Measurements from ENCODE around the gene NSMCE4A. TPM values are rescaled to one million over a fixed set of nuclear protein-coding genes. Genes with fewer than 3 reads are reported as not detected.

NSMCE4A gene
- total and polyA plus RNA-seq, 9 of the 15 experiments (the other 6 are each of a cell fraction or from before 2014, with no cell fraction given) = 8.4 to 88.5 (median 46.4) TPM

DNA sequence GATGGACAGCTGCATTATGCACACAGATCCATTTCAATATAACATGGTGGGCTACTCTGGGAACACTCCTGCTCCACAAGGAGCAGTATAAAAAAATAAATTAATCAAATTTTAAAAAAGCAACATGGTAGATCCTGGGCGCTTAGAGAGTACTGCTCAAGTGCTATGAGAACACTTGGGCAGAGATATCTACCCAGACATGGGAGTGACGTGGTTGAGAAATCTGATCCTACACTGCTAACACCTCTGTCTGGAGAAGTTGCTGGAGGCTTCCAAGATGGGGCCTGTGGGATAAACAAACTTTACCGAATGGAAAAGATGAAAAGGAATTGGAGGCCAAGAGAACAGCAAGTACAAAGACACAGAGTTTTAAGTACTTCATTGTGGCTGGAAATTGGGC, 9.0 kb downstream of the NSMCE4A start (continued):
- TF ChIP-seq ZNF507 (tag; conservative IDR thresholded peaks at IDR 0.05) = no peak

DNA sequence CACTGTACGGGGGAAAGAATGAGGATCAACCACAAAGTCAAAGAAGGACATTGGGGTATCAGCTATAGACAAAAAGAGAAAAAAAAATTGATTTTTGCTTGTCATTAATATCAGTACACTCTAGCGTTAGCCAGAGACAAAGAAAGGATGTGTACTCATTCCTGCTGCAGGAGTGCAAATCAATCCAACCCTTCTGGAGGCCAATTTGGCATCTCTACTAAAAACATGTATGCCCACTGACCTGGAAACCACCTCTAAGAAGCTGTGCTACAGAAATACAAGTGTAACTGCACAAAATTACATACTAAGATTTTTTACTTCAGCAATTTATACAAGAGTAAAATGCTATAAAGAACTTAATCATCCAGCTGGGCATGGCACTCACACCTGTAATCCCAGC, 13.6 kb downstream of the NSMCE4A start:
- Histone ChIP-seq H3K27me3 (ENCODE audit: control insufficient read depth in 2 of 2, insufficient read depth in 2 of 2, low read length in 2 of 2) (no peaks in the 10 kb centered on the region), H3K9me1 (ENCODE audit: control insufficient read depth, insufficient read depth, low read length) (no peaks in the 10 kb centered on the region), H2AFZ (ENCODE audit: low read depth, low read length) (no peak overlapping the region), H3K79me2 (ENCODE audit: control insufficient read depth, insufficient read depth, low read length) (no peaks in the 10 kb centered on the region), H3K27ac (ENCODE audit: extremely low read depth, low read depth, low read length) (no peak overlapping the region), H3K4me2 (ENCODE audit: insufficient read depth, low read length) (no peak overlapping the region), H3K9me3 (replicated peaks; ENCODE audit: control insufficient read depth, insufficient read depth, low read depth, low read length) (no peaks in the 10 kb centered on the region), H4K20me1 (replicated peaks; ENCODE audit: control insufficient read depth, insufficient read depth, low read length) (no peaks in the 10 kb centered on the region), H3K4me3 (no peak overlapping the region), H3K9ac (ENCODE audit: insufficient read depth in 1 of 2, low read depth in 2 of 2, low read length in 2 of 2) (no peak overlapping the region), H3K4me1 (replicated peaks in 1 of 2; ENCODE audit: control insufficient read depth in 2 of 2, insufficient read depth in 2 of 2, low read length in 2 of 2) (no peaks in the 10 kb centered on the region), H3K36me3 (ENCODE audit: control insufficient read depth, insufficient read depth, low read length) (peaks cover 36% of the 10 kb centered on the region; the same call in 2 of the 3 replicates)
- CTCF ChIA-PET (ENCODE audit: low intra/inter-chr PET ratio) = no interaction called here
- in situ Hi-C loops (cut with MboI) = no loop called here
- POLR2A ChIA-PET = no interaction called here
- no peak for ATAC-seq
- no peak for DNase-seq (ENCODE audit: extremely low read depth in 1 of 4, low spot score in 3 of 4)
- 100% methylated on average over 2 of the region's 2 CpGs for WGBS (ENCODE audit: insufficient coverage, low coverage, missing lambda C conversion rate)
- FAIRE-seq = no peak
- intact Hi-C loops (cut with micrococcal nuclease) = no loop called here
- BruUV-seq (replicated peaks) = no TSS peak
- TF ChIP-seq, protein P1, sequence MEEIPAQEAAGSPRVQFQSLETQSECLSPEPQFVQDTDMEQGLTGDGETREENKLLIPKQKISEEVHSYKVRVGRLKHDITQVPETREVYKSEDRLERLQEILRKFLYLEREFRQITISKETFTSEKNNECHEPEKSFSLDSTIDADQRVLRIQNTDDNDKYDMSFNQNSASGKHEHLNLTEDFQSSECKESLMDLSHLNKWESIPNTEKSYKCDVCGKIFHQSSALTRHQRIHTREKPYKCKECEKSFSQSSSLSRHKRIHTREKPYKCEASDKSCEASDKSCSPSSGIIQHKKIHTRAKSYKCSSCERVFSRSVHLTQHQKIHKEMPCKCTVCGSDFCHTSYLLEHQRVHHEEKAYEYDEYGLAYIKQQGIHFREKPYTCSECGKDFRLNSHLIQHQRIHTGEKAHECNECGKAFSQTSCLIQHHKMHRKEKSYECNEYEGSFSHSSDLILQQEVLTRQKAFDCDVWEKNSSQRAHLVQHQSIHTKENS (CRISPR knock-in tag; IDR thresholded peaks at IDR 0.05) = no peak
- TF ChIP-seq, protein P2, sequence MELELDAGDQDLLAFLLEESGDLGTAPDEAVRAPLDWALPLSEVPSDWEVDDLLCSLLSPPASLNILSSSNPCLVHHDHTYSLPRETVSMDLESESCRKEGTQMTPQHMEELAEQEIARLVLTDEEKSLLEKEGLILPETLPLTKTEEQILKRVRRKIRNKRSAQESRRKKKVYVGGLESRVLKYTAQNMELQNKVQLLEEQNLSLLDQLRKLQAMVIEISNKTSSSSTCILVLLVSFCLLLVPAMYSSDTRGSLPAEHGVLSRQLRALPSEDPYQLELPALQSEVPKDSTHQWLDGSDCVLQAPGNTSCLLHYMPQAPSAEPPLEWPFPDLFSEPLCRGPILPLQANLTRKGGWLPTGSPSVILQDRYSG (tag; conservative IDR thresholded peaks at IDR 0.05; ENCODE audit: low read depth) = no peak
- TF ChIP-seq ZNF212 (CRISPR knock-in tag; IDR thresholded peaks at IDR 0.05) (no peak), TRIM24 (IDR thresholded peaks at IDR 0.05) (no peak), KDM4B (IDR thresholded peaks at IDR 0.05; ENCODE audit: borderline replicate concordance in 2 of 2, low read depth in 1 of 2) (no peak), ZNF274 (IDR thresholded peaks at IDR 0.05; ENCODE audit: borderline replicate concordance, low read depth, low read length) (no peak), EGR1 (conservative IDR thresholded peaks at IDR 0.05) (no peak), TARDBP (IDR thresholded peaks at IDR 0.05) (no peak), GATA2 (CRISPR knock-in tag; IDR thresholded peaks at IDR 0.05) (no peak), ZNF316 (IDR thresholded peaks at IDR 0.05) (no peak), HNRNPH1 (optimal IDR thresholded peaks at IDR 0.05; ENCODE audit: low read depth, low read length) (no peak)
- TF ChIP-seq, protein P3, sequence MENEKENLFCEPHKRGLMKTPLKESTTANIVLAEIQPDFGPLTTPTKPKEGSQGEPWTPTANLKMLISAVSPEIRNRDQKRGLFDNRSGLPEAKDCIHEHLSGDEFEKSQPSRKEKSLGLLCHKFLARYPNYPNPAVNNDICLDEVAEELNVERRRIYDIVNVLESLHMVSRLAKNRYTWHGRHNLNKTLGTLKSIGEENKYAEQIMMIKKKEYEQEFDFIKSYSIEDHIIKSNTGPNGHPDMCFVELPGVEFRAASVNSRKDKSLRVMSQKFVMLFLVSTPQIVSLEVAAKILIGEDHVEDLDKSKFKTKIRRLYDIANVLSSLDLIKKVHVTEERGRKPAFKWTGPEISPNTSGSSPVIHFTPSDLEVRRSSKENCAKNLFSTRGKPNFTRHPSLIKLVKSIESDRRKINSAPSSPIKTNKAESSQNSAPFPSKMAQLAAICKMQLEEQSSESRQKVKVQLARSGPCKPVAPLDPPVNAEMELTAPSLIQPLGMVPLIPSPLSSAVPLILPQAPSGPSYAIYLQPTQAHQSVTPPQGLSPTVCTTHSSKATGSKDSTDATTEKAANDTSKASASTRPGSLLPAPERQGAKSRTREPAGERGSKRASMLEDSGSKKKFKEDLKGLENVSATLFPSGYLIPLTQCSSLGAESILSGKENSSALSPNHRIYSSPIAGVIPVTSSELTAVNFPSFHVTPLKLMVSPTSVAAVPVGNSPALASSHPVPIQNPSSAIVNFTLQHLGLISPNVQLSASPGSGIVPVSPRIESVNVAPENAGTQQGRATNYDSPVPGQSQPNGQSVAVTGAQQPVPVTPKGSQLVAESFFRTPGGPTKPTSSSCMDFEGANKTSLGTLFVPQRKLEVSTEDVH (IDR thresholded peaks at IDR 0.05; ENCODE audit: low read depth, partially characterized antibody) = no peak
- TF ChIP-seq, protein P4, sequence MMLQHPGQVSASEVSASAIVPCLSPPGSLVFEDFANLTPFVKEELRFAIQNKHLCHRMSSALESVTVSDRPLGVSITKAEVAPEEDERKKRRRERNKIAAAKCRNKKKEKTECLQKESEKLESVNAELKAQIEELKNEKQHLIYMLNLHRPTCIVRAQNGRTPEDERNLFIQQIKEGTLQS (IDR thresholded peaks at IDR 0.05) = no peak
- TF ChIP-seq, protein P4 (CRISPR knock-in tag; conservative IDR thresholded peaks at IDR 0.05) = no peak
- TF ChIP-seq, protein P5, sequence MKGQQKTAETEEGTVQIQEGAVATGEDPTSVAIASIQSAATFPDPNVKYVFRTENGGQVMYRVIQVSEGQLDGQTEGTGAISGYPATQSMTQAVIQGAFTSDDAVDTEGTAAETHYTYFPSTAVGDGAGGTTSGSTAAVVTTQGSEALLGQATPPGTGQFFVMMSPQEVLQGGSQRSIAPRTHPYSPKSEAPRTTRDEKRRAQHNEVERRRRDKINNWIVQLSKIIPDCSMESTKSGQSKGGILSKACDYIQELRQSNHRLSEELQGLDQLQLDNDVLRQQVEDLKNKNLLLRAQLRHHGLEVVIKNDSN (CRISPR knock-in tag; IDR thresholded peaks at IDR 0.05) = no peak

Measured in K562 (cell line).